ENCODE data around the gene SRPK2.
"Not testable (repeated sequence)": the region's sequence is repeated elsewhere in the genome, so short reads cannot be mapped to it uniquely, and the experiment has no call there.

SRPK2 gene

DNA sequence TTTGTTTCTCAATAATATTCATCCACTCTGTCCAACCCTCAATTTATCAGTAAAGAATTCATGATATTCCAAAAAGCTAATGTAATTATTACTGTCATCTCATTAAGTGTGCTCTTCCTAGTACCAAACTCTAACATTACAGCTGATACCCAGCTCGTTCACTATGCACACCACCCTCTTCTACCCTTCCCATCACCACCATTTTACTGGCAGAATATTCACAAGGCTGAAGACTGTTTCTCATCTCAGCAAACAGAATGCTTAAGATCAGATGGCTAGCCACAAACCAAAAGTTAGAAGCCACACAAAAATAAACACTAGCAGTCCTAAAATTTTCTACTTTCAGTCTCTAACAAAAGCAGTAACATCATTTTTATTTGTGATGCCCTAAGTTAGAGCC, 121.5 kb downstream of the SRPK2 start:
- no peak for DNase-seq (ENCODE audit: low read depth in 2 of 2)

DNA sequence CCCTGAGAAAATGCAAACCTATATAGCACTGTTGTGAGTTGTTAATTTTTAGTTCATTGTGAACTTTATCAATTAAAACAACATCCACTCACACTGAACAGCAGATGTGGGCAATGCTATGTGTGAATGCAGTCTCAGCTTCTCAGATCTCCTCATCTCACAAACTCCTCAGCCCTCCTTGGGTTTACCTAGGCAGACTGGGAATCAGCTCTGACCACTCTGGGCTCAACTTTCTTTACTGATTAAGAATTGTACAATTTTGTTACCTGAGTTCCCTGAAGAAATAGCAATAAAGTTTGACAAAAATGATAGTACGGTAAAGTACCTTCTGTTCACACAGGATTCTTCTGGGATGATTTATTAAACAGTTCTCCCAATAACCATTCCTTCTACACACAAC, 124.0 kb downstream of the SRPK2 start:
- no peak for DNase-seq (ENCODE audit: low read depth in 2 of 2)

DNA sequence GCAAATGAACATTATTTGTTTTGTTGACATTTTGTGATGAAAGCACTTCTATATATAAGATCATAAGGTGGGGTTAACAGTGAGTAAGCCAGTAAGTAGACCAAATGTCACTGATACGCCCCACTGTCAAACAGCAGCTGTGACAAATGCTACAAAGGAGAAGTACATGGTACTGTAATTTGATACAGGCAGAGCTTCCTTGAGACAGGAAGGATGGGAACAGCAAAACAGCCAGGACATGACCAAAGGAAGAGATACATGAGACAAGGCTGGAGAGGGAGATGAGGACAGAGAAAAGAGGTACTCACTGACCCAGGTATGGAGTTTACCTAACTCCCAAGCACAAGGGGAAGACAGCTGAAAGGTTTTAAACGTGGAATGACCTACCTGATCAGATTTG, 127.0 kb downstream of the SRPK2 start:
- DNase-seq (ENCODE audit: low read depth in 2 of 2): no peak

DNA sequence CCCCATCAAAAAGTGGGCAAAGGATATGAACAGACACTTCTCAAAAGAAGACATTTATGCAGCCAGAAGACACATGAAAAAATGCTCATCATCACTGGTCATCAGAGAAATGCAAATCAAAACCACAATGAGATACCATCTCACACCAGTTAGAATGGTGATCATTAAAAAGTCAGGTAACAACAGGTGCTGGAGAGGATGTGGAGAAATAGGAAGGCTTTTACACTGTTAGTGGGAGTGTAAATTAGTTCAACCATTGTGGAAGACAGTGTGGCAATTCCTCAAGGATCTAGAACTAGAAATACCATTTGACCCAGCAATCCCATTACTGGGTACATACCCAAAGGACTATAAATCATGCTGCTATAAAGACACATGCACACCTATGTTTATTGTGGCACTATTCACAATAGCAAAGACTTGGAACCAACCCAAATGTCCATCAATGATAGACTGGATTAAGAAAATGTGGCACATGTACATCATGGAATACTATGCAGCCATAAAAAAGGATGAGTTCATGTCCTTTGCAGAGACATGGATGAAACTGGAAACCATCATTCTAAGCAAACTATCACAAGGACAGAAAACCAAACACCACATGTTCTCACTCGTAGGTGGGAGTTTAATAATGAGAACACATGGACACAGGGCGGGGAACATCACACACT, 128.4 kb downstream of the SRPK2 start:
- not testable (repeated sequence) for DNase-seq (ENCODE audit: low read depth in 2 of 2)

DNA sequence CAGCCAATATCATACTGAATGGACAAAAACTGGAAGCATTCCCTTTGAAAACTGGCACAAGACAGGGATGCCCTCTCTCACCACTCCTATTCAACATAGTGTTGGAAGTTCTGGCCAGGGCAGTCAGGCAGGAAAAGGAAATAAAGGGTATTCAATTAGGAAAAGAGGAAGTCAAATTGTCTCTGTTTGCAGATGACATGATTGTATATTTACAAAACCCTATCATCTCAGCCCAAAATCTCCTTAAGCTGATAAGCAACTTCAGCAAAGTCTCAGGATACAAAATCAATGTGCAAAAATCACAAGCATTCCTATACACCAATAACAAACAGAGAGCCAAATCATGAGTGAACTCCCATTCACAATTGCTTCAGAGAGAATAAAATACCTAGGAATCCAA, 129.8 kb downstream of the SRPK2 start:
- DNase-seq (ENCODE audit: low read depth in 2 of 2): not testable (repeated sequence)

GRCh38 chr7:105257338-105257737, 131.4 kb downstream of the SRPK2 start:
- DNase-seq (ENCODE audit: low read depth in 2 of 2): no peak

DNA sequence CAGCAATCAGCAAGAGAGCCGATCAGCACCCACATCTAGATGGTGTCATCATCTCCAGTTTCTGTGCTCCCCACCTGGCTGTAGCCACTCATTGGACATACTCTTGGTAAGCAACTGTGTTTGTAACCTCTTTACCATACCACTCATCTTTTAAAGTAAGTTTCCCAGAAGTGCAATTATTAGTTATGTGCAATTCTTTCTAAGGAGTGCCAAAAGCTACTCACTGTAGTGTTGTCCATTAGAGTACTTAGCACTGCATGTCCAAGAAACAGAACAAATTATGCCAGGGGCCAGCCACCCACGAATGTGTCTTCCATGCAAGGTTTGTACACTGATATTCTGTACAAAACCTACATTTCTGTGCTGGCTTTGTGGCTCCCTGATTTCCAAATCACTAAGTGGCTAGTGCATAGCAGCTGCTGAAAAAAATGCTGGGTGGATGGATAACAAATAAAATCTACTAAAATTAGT, 131.9 kb downstream of the SRPK2 start:
- no peak for DNase-seq (ENCODE audit: low read depth in 2 of 2)

DNA sequence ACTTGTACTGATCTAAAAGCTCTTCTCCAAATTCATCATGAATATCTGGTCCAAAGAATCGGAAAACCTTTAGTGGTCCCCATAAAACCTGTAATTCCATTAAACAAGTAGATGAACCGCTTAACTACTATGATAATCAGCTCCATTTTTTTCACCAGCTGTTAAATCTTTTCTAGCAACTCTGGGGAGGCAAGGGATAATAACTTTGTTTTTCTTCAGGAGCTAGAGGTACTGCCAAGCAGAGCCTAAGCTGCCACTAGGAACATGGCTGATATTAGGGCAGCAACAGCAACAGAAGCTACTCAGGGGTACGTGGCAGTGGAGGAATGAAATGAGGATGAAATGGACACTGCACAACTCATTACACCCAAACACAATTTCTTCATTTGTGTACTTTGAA, 138.0 kb downstream of the SRPK2 start:
- DNase-seq (ENCODE audit: low read depth in 2 of 2): no peak

DNA sequence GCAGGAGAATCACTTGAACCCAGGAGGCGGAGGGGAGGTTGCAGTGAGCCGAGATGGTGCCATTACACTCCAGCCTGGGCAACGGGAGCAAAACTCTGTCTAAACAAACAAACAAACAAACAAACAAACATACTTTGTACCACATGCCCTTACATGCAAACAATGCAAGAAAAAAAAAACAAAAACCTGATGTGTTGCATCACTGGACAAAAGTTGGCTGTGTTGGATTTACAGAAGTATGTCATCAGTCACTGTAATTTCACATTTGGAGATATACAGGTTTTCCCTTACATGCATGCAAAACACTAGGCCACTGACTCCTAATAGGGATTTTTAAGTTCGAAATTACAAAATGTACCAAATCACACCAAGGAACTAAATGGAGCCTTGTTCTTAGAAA, 138.5 kb downstream of the SRPK2 start:
- no peak for DNase-seq (ENCODE audit: low read depth in 2 of 2)

GRCh38 chr7:105249216-105249615, 139.5 kb downstream of the SRPK2 start:
- DNase-seq (ENCODE audit: low read depth in 2 of 2): no peak

DNA sequence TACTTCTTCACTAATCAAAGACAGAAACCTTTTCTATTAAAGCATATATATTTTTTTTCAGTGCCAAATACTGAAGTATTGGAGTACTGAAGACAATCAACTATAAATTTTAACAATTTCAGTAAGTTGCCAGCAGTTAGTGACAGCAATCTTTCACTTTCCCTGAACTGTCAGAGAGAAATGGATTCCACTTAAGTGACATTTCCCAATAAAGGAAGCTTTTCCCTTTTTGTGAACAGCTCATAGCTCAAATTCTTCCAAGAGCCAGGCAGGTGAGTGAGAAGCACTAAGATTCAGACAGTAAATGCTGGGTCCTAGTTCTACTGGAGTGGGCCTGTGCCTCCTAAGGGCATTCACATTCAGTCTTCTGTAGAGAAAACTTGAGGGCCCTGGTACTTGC, 142.0 kb downstream of the SRPK2 start:
- no peak for DNase-seq (ENCODE audit: low read depth in 2 of 2)

GRCh38 chr7:105246256-105246655, 142.5 kb downstream of the SRPK2 start:
- no peak for DNase-seq (ENCODE audit: low read depth in 2 of 2)

DNA sequence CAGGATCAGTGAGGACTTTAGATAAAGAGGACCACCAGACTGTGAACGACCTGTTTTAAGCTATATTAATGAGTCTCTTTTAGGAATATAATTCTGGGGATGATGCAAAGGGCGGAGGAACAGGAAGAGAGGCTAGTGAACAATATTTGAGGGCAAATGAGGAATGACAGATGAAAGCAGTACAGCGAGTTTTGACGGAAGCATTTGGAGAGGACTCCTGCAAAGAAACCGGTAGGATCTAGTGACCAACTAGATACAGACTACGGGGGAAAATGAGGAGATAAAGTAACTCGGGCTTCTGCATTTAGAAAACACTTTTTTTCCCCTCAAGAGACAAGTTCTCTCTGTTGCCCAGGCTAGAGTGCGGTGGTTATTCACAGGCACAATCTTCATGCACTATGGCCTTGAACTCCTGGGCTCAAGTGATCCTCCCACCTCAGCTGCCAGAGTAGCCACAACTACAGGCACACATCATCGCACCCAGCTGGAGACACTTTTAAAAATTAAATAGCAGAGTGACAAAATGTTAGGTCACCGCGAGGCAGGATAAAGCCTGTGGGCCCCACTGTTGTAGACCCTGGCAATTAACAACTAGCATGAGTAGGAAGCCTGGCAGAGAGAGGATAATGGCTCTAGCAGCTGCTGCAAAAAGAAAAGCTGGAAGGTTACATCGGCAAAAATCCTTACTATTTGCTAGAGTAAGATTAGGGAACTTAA, 143.2 kb downstream of the SRPK2 start:
- DNase-seq (ENCODE audit: low read depth in 2 of 2): no peak

GRCh38 chr7:105244594-105244993, 144.1 kb downstream of the SRPK2 start:
- DNase-seq (ENCODE audit: low read depth in 2 of 2): no peak

DNA sequence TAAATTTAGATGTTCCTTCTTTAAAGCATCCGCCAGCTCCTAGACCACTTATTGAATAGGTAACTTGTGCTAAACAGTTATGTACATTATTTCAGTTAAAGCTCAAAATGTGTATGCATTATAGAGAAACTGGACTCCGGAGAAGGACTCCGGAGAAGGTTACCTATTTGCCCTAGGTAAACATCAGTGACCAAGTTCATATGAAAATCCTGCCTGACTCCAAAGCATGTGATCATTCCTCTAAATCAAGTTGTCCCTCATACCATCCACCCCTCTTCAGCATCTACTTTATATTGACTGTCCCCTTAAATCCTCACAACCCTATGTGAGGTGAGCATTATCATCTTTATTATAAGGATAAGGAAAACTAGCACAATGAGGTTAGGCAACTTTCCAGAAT, 147.5 kb downstream of the SRPK2 start:
- DNase-seq (ENCODE audit: low read depth in 2 of 2): no peak

GRCh38 chr7:105238198-105238765, 150.4 kb downstream of the SRPK2 start:
- DNase-seq (ENCODE audit: low read depth in 2 of 2): no peak

GRCh38 chr7:105234886-105235285, 153.8 kb downstream of the SRPK2 start:
- DNase-seq (ENCODE audit: low read depth in 2 of 2): no peak

- DNase-seq (ENCODE audit: low read depth in 2 of 2): not testable (repeated sequence)
Observed at GRCh38 chr7:105232829-105233291, 155.9 kb downstream of the SRPK2 start.

- DNase-seq (ENCODE audit: low read depth in 2 of 2): no peak
Observed at GRCh38 chr7:105230486-105230885, 158.2 kb downstream of the SRPK2 start.

DNA sequence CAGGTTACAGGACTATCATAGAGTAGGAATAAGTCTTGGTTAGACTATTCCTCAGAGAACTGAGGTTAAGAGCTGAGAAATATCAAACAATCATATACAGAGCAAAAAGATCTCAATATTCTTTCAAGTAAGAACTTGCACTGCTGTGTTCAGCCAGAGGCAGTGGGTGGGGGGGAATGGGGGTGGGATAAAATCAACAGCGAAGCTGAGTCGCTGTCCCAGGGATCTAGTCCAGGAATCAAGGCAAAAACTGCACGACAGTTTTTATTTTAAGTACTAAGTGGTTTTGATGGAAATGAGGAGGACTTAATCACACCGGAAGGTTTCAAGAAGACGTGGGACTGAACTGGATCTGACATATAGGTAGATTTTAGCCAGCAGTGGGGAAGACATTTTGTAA, 159.1 kb downstream of the SRPK2 start:
- DNase-seq (ENCODE audit: low read depth in 2 of 2): no peak

GRCh38 chr7:105228555-105228954, 160.2 kb downstream of the SRPK2 start:
- DNase-seq (ENCODE audit: low read depth in 2 of 2): no peak

GRCh38 chr7:105227391-105227790, 161.3 kb downstream of the SRPK2 start:
- no peak for DNase-seq (ENCODE audit: low read depth in 2 of 2)
